Measurements from ENCODE around the gene RREB1. TPM values are rescaled to one million over a fixed set of nuclear protein-coding genes. Genes with fewer than 3 reads are reported as not detected.
A peak's percentile ranks its signal among the peaks of the same experiment; 100 is the strongest.

The RREB1 gene
- total and polyA plus RNA-seq, 2 of the 4 experiments (the other 2 are of a cell fraction) = 8.4 to 14.5 TPM

DNA sequence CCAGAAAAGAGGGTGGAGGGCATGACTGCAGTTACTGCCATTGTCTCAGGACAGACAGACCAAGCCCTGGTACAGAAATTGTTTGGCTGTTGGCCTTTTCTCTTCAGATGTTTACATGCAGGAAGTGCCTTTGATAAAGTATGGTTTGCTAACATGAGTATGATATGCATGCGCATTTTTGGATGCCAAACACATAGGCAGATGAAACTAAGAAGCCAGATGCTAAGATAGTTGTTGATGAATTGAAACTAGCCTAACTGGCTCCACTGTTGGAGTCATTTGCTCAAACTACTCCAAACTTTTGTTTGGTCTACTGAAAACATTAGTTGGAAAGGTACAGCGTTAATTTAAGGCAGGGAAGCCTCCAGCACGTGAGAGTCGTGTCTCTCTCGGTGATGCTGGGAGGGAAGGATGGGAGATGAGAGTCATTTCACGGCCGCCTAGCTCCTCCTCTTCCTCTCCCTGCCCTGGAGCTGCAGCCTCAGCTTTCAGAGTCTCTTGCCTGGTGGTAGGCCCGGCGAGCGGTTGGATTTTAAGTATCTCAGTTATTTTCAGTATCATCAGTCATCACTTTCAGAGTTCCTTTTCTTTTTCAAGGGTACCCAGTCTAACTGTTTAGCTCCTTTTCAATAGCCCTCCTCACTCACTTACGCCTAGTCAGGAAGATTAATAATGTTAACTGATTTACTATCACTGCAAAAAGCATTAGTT lies 29.7 kb downstream of the RREB1 start:
- WGBS, 2 experiments (ENCODE audit: extremely low coverage in 2 of 2, insufficient read length in 1 of 2) = no CpG with 5 or more reads among the region's 11 CpGs
- Histone ChIP-seq H3K18ac (ENCODE audit: low read depth, low read length) (peak overlapping the region; percentile 16; the same call in 1 of the 2 replicates), H3K27me3 (ENCODE audit: control insufficient read depth, insufficient read depth, low read length) (no peaks in the 10 kb centered on the region), H3K4ac (ENCODE audit: low read depth, low read length) (peak overlapping the region; percentile 84), H2BK15ac (ENCODE audit: low read depth, low read length) (no peak overlapping the region; the same call in 2 of the 3 replicates), H3K14ac (replicated peaks; ENCODE audit: low read depth, low read length) (peak overlapping the region; percentile 72), H4K8ac (ENCODE audit: low read depth in 2 of 2, low read length in 2 of 2) (peak overlapping the region; percentile 30 to 68), H3K9me3 (ENCODE audit: control insufficient read depth, insufficient read depth, low read length) (no peaks in the 10 kb centered on the region), H4K5ac (ENCODE audit: low read depth, low read length) (peak overlapping the region; percentile 31), H3K23ac (ENCODE audit: low read depth, low read length) (peak overlapping the region; percentile 90), H2AK9ac (replicated peaks; ENCODE audit: low read depth, low read length, poor library complexity) (peak overlapping the region; percentile 90), H3K9me1 (ENCODE audit: insufficient read depth, low read length) (peaks cover 14% of the 10 kb centered on the region), H4K20me1 (ENCODE audit: insufficient read depth, low read length) (peaks cover 33% of the 10 kb centered on the region), H2BK120ac (ENCODE audit: low read depth, low read length) (peak overlapping the region; percentile 41; the same call in 1 of the 2 replicates), H3K56ac (ENCODE audit: extremely low read depth, insufficient read depth, low read length) (peak overlapping the region; percentile 55; the same call in 1 of the 2 replicates), H4K91ac (ENCODE audit: insufficient read depth, low read depth, low read length) (peak overlapping the region; percentile 57), H2AK5ac (ENCODE audit: low read depth, low read length) (peak overlapping the region; percentile 47), H3K4me2 (ENCODE audit: low read depth, low read length) (peak overlapping the region; percentile 88), H3K9ac (ENCODE audit: low read depth, low read length) (peak overlapping the region; percentile 54; the same call in 1 of the 2 replicates), H3K27ac (ENCODE audit: insufficient read depth, low read length) (peak overlapping the region; percentile 66), H3K79me1 (ENCODE audit: low read depth in 1 of 2, low read length in 2 of 2) (peaks cover 22 to 69% of the 10 kb centered on the region in 2 experiments), H3K4me3 (ENCODE audit: insufficient read depth, low read depth, low read length) (peak overlapping the region; percentile 41), H3K36me3 (ENCODE audit: control insufficient read depth, insufficient read depth, low read length) (no peaks in the 10 kb centered on the region), H2BK5ac (ENCODE audit: low read depth, low read length, poor library complexity, severe bottlenecking) (peak overlapping the region; percentile 53), H3K4me1 (ENCODE audit: control insufficient read depth, insufficient read depth, low read length) (peaks cover 14% of the 10 kb centered on the region), H2AFZ (replicated peaks; ENCODE audit: low read length, poor library complexity) (peak overlapping the region; percentile 54), H2BK20ac (ENCODE audit: low read depth, low read length) (no peak overlapping the region)
- ATAC-seq (ENCODE audit: low read depth) = peak; percentile 73
- intact Hi-C loops (cut with micrococcal nuclease) (loop anchor here (2.0 kb wide), 1 partner anchor 29 kb away; no protein-coding TSS in a partner anchor), dilution Hi-C loops (cut with HindIII; ENCODE audit: low sequenced_read_pairs, unreplicated experiment) (no loop called here), in situ Hi-C loops (cut with MboI; ENCODE audit: low sequenced_read_pairs) (no loop called here)
- TF ChIP-seq RAD21 (IDR thresholded peaks at IDR 0.05; ENCODE audit: low read length) = peak; percentile 8; the same call in 1 of the 2 replicates
- peak; percentile 44; the same call in 1 of the 2 replicates for TF ChIP-seq USF2 (IDR thresholded peaks at IDR 0.05; ENCODE audit: low read depth, low read length)
- TF ChIP-seq RFX5 (IDR thresholded peaks at IDR 0.05; ENCODE audit: low read depth, low read length) = no peak
- peak; percentile 71; the same call in 1 of the 2 replicates for TF ChIP-seq POLR2A (IDR thresholded peaks at IDR 0.05; ENCODE audit: low read depth, low read length)
- peak; percentile 95 for TF ChIP-seq BHLHE40 (IDR thresholded peaks at IDR 0.05; ENCODE audit: low read depth, low read length)
- no peak for TF ChIP-seq NFE2L2 (IDR thresholded peaks at IDR 0.05; ENCODE audit: low read depth, low read length)
- DNase-seq = peak; percentile 77
- BruUV-seq (replicated peaks) = no TSS peak
- ChIA-PET CTCF (interaction anchor here (1.2 kb wide), 1 partner anchor 106 kb away, joined by 4 read pairs; no protein-coding TSS in a partner anchor), POLR2A (ENCODE audit: unreplicated experiment) (interaction anchor here (0.6 to 0.9 kb wide), 4 partner anchors 9 to 412 kb away, joined by 3 to 6 read pairs (median 4); no protein-coding TSS in a partner anchor)
